ENCODE results near the gene LHPP.

GRCh38 chr10:124468624-124469023 is 7.0 kb downstream of the LHPP start:
- TF ChIP-seq ARNTL (CRISPR knock-in tag; IDR thresholded peaks at IDR 0.05; ENCODE audit: borderline replicate concordance, low read depth) (no peak), ZFP3 (CRISPR knock-in tag; IDR thresholded peaks at IDR 0.05) (no peak), RARB (CRISPR knock-in tag; IDR thresholded peaks at IDR 0.05) (no peak)

Measured in SK-N-SH treated with all-trans-retinoic acid at 6 μM for 48 hours (cell line).